Measurements from ENCODE around the gene EPM2AIP1. TPM values are rescaled to one million over a fixed set of nuclear protein-coding genes. Genes with fewer than 3 reads are reported as not detected.

The EPM2AIP1 gene
- total RNA-seq, 1 experiment from 2014 or later = 11.4 TPM

DNA sequence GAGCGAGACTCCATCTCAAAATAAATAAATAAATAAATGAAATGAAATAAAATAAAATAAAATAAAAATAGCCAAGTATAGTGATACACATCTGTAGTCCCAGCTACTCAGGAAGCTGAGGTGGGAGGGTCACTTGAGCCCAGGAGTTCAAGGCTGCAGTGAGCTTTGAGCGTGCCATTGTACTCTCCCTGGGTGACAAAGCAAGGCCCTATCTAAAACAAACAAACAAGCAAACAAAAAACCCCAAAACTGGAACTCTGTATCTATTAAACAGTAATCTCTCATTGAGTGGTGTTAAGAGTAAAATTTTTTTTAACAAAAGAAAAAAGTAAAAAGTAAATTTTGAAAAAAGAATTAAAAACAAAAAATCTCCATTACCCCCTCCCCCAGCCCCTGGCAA is 20.8 kb downstream of the EPM2AIP1 start:
- Histone ChIP-seq H3K4ac (ENCODE audit: low read depth, low read length) (no peak overlapping the region), H3K27ac (ENCODE audit: insufficient read length, low read depth, low read length) (no peak overlapping the region), H3T11ph (ENCODE audit: low read length) (no peak overlapping the region), H3K4me2 (ENCODE audit: insufficient read depth, insufficient read length, low read length) (no peak overlapping the region), H3K56ac (ENCODE audit: insufficient read length, low read depth, low read length) (no peak overlapping the region), H3K27me3 (ENCODE audit: insufficient read depth, low read length) (no peaks in the 10 kb centered on the region), H4K5ac (ENCODE audit: insufficient read length, low read depth, low read length) (no peak overlapping the region), H3K14ac (ENCODE audit: insufficient read depth, low read length) (no peak overlapping the region), H2BK15ac (ENCODE audit: low read depth, low read length) (no peak overlapping the region), H2BK5ac (ENCODE audit: insufficient read length, low read length) (no peak overlapping the region), H2AK5ac (ENCODE audit: insufficient read length, low read length) (no peak overlapping the region), H3K23ac (ENCODE audit: insufficient read length, low read depth, low read length) (no peak overlapping the region), H3K9ac (ENCODE audit: extremely low read depth, insufficient read length, low read length) (no peak overlapping the region), H2BK20ac (ENCODE audit: low read depth, low read length, poor library complexity, severe bottlenecking) (no peak overlapping the region), H2AFZ (ENCODE audit: low read length) (no peak overlapping the region), H3K79me1 (ENCODE audit: insufficient read depth, low read depth, low read length, poor library complexity, severe bottlenecking) (no peaks in the 10 kb centered on the region), H4K20me1 (ENCODE audit: control insufficient read depth, insufficient read depth, insufficient read length) (peaks cover 3% of the 10 kb centered on the region), H3K9me3 (ENCODE audit: control insufficient read depth, low read depth, low read length) (no peaks in the 10 kb centered on the region), H3K18ac (ENCODE audit: insufficient read length, low read depth, low read length) (no peak overlapping the region), H3K79me2 (ENCODE audit: insufficient read depth, low read length) (no peaks in the 10 kb centered on the region), H2BK120ac (ENCODE audit: low read depth, low read length, poor library complexity, severe bottlenecking) (no peak overlapping the region), H4K91ac (ENCODE audit: insufficient read length, low read depth, low read length) (no peak overlapping the region), H2BK12ac (ENCODE audit: insufficient read length, low read depth, low read length) (no peak overlapping the region), H3K23me2 (ENCODE audit: insufficient read length, low read depth, low read length, poor library complexity, severe bottlenecking) (no peaks in the 10 kb centered on the region), H4K8ac (replicated peaks; ENCODE audit: insufficient read length, low read depth, low read length) (no peak overlapping the region), H3K4me1 (ENCODE audit: insufficient read depth, low read length) (no peaks in the 10 kb centered on the region)
- no peak for DNase-seq
- Mint-ChIP-seq H3K27me3 (ENCODE audit: low read depth) (no peaks in the 10 kb centered on the region), H3K27ac (no peak overlapping the region), H3K4me1 (peaks cover 8 to 18% of the 10 kb centered on the region in 2 experiments), H3K36me3 (ENCODE audit: insufficient read depth in 1 of 3, low read depth in 3 of 3) (peaks cover 0 to 6% (median 0%) of the 10 kb centered on the region in 3 experiments; a peak in 3 of 7 replicates), H3K4me3 (no peak overlapping the region), H3K9me3 (peaks cover 0 to 1% of the 10 kb centered on the region in 2 experiments; a peak in 1 of 5 replicates)
- TF ChIP-seq, protein P1, sequence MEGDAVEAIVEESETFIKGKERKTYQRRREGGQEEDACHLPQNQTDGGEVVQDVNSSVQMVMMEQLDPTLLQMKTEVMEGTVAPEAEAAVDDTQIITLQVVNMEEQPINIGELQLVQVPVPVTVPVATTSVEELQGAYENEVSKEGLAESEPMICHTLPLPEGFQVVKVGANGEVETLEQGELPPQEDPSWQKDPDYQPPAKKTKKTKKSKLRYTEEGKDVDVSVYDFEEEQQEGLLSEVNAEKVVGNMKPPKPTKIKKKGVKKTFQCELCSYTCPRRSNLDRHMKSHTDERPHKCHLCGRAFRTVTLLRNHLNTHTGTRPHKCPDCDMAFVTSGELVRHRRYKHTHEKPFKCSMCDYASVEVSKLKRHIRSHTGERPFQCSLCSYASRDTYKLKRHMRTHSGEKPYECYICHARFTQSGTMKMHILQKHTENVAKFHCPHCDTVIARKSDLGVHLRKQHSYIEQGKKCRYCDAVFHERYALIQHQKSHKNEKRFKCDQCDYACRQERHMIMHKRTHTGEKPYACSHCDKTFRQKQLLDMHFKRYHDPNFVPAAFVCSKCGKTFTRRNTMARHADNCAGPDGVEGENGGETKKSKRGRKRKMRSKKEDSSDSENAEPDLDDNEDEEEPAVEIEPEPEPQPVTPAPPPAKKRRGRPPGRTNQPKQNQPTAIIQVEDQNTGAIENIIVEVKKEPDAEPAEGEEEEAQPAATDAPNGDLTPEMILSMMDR (conservative IDR thresholded peaks at IDR 0.05) = no peak
- no CpG with 5 or more reads among the region's 2 CpGs for WGBS (ENCODE audit: extremely low coverage, insufficient read length, low lambda C conversion rate)
